GM18511 (cell line): ENCODE measurements around the gene HMCN1.
A peak's percentile ranks its signal among the peaks of the same experiment; 100 is the strongest.
"Not testable (repeated sequence)": the region's sequence is repeated elsewhere in the genome, so short reads cannot be mapped to it uniquely, and the experiment has no call there.

ENCODE experiments used
- ATAC-seq: cut with Tn5 transposase; IDR thresholded peaks from one replicate; pipeline ENCODE4 v1.9.1; 2021; ENCODE audit warnings: mild to moderate bottlenecking, moderate library complexity; ENCODE audit not compliant: unreplicated experiment

Gene HMCN1

DNA sequence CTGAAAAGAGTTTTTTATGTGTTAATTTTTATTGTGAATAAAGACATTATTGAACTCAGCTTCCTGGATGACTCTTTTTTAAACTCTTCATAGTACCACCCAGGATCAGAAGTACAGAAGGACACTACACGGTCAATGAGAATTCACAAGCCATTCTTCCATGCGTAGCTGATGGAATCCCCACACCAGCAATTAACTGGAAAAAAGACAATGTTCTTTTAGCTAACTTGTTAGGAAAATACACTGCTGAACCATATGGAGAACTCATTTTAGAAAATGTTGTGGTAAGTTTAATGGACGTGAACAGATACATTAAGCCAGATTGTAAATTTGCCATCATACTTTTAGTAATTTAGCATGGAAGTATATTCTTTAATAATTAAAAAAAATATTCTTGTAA is 391.3 kb downstream of the HMCN1 start:
- no peak for ATAC-seq

DNA sequence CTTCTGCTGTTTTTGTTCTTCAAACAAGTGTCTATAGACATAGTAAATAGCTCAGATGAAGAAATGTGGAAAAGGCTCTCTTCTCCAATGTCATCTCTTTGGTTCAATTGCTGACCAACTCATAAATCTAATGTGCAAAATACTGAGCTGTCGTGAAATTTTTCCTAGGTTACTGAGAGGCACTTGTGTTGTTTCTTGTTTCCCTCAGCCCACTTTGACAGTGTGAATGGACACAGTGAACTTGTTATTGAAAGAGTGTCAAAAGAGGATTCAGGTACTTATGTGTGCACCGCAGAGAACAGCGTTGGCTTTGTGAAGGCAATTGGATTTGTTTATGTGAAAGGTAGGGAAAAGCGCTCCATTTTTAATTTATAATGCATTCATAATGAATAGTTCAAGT is 395.6 kb downstream of the HMCN1 start:
- no peak for ATAC-seq

DNA sequence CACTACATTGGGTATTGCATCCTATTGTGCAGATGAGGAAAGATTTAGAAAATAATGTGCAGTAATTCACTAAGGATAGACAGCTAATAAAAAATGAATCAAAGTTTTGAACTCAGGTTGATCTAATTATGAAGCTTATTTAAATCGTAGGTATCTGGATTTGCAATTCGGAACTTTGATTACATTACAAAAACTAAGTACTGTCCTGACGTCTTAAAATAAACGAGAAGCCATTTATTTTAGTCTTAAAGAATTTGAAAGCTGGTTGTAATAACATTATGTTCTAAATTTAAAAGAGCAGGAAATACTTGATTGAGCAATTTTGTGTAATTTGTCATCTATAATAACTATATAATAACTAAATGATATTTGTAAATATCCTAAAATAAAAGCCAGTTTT is 404.9 kb downstream of the HMCN1 start:
- no peak for ATAC-seq

DNA sequence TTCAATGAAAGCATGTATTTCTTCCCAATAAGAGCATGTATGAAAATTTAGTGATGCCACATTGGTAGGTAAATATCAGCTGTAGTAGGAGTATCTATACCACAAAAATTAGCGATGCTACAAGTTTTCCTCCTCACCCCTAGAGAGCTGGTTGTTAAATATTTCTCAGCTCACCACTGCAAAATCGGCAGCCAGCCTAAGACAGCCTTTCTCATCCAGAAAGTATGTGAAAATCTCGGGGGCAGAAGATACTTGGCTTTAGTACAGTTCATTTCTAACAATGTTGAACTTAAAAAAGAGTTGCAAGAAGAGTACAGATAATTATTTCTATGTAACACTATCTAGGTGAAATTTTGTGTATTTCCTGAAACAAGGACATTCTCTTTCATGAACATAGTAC is 405.5 kb downstream of the HMCN1 start:
- no peak for ATAC-seq

DNA sequence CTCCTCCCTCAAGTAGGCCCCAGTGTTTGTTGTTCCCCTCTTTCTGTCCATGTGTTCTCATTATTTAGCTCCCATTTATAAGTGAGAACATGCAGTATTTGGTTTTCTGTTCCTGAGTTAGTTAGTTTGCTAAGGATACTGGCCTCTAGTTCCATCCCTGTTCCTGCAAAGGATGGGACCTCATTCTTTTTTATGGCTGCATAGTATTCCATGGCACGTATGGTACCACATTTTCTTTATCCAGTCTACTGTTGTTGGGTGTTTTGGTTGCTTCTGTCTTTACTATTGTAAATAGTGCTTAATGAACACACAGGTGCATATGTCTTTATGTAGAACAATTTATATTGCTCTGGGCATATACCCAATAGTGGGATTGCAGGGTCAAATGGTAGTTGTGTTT is 408.0 kb downstream of the HMCN1 start:
- no peak for ATAC-seq

DNA sequence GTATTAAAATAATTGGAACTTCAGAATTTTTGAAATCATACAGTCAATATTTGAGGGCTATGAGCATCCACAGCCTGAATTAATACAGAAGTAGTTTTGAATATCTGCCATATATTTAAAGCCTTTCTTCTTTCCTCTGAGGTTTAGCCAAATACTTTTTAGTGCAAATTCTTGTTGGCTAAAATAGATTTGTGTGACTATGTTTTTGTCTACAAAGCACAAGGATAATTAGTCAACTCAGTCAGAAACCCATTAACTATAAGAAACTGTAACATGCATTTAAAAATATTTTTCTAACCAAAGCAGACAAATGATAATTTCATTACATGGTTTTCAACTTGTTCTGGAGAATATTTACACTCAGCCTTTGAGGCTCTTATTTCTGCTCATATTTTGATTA is 408.7 kb downstream of the HMCN1 start:
- ATAC-seq = no peak

DNA sequence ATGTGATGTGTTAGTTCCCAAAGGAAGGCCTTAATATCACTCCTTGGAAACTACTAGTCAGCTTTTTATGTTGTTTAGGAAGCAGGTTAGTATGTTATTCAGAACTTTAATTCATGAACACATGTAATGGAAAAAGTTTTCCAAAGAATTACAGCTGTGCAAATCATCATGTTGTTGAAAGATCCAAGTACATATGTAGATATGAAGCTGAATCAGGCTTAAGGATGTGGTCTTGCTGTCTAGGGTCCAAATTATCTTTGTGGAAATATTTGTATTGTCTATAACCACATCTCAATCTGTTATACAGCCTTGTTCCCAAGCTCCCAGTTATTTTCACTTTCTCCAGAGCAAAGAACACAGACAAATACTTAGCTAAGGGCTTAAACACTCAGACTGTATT is 409.3 kb downstream of the HMCN1 start:
- ATAC-seq = no peak

DNA sequence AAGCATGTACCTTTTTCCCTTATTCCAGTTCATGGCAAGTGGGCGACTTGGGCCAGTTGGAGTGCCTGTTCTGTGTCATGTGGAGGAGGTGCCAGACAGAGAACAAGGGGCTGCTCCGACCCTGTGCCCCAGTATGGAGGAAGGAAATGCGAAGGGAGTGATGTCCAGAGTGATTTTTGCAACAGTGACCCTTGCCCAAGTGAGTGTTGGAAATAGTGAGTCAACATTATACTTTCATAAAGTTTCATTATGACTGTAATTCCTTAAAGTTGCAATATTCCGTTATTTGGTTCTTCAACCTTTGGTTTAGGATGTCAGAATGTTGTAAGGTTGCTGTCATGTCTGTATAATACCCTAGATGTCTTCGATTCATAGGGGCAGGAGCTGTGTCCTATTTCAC is 410.3 kb downstream of the HMCN1 start:
- no peak for ATAC-seq

DNA sequence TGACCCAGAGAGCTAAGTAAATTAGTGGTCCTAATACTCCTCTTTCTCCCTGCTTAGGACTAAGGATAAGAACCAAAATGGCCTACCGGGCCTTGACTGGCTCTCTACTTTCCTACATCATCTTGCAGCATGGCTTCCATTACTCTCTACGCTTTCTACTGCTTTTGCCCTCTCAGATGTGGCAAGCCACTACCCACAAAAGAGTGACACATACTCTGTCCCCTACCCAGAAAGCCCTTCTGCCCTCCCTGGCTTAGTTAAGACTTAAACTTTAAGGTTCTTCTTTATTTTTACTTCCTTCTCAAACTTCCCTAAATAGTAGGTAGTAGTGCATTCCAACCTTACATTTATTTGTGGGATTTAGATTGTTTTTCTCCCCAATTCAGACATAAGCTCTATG is 412.8 kb downstream of the HMCN1 start:
- no peak for ATAC-seq

DNA sequence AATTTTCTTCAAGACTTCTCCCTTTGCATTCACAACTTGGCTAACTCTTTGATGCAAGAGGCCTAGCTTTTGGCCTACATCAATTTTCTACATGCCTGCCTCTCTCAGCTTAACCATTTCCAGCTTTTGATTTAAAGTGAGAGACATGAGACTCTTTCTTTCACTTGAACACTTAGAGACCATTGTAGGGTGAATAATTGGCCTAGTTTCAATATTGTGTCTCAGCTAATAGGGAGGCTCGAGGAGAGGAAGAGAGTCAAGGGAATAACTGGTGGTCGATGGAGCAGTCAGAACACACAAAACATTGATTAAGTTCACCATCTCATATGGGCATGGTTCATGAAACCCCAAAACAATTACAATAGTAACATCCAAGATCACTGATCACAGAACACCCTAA is 415.4 kb downstream of the HMCN1 start:
- no peak for ATAC-seq

DNA sequence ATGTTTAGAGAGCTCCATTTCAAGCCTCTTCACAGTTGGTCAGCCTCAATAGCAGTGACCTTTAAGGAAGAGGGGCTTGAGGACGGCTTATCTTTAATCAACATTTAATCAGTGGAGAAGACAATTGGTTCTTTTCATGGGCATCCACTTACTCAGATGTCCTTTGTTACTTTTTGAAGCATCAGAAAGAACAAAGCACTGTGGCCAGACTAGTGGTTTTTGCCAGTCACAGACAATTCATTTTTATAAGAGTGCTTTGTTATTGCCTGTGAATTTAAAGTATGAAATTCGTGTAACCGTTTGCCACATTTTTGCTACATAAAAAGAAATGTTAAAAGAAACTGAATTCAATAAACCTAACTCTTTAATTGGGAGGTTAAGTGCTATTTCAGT is 418.0 kb downstream of the HMCN1 start:
- no peak for ATAC-seq

DNA sequence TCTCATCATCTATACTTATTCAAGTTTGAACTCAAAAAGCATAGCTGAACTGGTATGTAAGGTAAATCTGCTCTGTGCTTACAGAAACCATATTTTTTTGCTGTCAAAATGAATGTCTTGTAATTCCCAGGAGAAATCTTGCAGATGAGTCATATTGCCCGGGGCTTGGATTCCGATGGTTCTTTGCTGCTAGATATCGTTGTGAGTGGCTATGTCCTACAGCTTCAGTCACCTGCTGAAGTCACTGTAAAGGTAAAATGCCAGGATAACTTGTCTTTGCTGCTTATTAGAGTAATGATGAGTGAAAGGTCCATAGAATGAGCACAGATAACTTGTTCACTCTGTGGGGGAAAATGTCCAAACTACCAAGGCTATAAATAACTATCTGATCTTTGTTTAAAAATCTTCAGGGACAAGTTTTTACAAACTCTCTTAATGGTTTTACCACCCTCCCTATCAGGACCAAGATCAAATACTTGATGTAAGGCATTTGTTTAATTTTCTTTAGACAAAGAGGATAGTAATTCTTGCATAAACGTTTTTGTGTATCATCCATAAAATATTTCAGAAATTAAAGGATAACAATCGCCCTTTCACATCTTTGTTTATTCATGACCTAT is 418.5 kb downstream of the HMCN1 start:
- no peak for ATAC-seq

DNA sequence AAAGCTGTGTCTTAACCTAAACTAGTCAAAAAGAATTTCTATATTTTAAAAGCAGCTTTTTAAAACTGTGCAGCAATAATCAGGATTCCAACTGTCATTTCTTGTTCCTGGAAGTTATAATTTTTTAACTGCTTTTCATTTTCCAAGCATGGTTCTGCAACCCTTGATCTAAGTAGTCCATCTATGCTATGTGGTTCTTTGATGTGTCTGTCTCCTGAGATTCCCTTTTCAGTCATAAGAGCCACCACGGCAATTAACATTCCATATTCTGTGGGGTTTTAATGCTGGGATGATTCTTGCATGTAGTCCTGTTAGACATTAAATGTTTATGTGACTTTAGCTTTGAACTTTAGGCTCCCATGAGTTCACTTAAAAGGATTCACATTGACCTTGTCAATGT is 420.5 kb downstream of the HMCN1 start:
- no peak for ATAC-seq

DNA sequence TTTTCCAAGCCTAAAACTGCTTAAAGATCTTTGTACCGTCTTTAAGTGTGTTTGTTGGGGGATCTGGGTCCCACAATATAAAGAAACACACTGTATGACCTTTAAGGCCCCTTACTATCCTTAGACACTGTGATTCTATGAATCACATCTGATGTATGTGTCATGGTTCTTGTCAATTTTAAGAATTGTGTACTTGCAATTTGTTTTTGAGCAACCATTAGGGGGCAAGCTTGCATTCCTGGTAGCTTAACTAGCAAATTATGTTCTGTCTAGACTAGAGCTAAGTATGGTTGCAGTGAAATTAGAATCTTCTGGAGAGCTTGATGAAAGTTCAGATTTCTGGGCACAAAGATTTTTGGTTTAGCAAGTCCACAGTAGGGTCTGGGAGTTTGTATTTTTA is 421.4 kb downstream of the HMCN1 start:
- ATAC-seq = peak; percentile 95

DNA sequence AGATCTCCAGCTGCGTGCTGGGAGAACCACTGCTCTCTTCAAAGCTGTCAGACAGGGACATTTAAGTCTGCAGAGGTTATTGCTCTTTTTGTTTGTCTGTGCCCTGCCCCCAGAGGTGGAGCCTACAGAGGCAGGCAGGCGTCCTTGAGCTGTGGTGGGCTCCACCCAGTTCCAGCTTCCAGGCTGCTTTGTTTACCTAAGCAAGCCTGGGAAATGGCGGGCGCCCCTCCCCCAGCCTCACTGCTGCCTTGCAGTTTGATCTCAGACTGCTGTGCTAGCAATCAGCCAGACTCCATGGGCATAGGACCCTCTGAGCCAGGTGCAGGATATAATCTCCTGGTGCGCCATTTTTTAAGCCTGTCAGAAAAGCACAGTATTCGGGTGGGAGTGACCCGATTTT is 428.7 kb downstream of the HMCN1 start:
- ATAC-seq = not testable (repeated sequence)

DNA sequence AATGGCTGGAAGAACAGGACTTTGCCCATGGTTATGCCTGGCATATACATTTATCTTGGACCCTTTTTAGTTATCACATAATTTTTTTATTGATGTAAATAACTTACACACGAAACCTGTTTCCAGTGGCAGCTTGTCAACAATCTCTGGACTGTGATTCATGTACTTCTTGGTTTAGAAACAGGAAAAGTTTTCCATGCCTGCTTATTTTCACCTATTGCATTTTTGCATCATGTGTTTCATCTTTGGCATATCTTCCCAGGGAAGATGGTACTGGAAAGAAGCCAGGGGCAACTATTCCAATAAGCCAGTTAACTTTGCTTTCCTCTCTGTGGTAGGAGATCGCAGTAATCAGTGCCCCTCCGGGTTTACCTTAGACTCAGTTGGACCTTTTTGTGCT is 430.6 kb downstream of the HMCN1 start:
- ATAC-seq = no peak

DNA sequence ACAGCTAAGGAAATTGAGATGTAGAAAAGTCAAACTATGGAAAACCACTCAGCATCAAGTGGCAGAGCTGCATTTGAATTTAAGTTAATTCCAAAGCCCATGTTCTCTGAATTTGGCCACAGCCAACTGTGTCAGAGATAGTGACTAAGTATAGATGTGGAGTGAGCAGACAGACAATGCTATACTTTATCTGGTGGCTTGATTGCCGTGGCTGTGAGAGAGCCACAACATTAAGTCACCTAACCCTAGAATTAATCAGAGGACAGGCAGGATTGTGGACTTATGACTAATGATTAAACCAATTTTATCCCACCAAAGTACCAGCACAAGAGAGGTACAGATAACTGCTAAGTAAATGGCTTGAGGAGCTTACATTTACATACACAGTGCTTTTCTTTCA is 431.1 kb downstream of the HMCN1 start:
- ATAC-seq = no peak

DNA sequence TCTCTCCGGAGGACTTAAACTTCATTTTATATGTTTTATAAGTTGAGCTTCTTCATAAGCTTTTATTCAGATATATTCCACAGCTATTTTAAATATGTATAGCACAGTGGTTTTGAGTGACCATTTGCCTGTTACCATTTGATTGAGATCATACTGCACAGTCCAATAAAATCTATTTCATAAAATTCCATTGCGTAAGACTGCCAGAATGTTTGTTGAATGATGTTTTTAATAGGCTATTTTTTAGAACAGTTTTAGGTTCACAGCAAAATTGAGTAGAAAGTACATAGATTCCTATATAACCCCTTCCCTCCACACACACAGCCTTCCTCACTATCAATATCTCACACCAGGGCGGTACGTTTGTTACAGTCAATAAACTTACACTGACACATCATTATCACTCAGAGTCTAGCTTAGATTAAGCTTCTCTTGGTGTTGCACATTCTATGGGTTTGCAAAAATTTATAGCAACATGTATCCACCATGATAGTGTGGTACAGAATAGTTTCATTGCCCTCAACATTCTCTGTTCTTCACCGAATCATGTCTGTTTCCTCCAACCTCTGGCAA is 433.0 kb downstream of the HMCN1 start:
- no peak for ATAC-seq

DNA sequence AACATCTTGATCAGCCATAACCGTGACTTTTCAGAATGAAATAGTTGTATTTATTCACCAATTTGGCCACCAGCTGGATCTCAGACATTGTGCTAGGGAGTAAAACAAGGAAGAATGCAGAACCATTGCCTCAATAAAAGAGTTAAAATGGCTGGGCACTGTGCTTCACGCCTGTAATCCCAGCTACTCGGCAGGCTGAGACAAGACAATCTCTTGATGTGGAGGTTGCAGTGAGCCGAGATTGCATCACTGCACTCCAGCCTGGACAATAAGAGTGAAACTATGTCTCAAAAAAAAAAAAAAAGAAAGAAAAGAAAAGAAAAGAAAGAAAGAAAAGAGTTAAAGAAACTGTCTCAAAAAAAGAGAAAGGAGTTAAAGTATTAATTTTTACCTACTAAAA is 441.4 kb downstream of the HMCN1 start:
- ATAC-seq = no peak

DNA sequence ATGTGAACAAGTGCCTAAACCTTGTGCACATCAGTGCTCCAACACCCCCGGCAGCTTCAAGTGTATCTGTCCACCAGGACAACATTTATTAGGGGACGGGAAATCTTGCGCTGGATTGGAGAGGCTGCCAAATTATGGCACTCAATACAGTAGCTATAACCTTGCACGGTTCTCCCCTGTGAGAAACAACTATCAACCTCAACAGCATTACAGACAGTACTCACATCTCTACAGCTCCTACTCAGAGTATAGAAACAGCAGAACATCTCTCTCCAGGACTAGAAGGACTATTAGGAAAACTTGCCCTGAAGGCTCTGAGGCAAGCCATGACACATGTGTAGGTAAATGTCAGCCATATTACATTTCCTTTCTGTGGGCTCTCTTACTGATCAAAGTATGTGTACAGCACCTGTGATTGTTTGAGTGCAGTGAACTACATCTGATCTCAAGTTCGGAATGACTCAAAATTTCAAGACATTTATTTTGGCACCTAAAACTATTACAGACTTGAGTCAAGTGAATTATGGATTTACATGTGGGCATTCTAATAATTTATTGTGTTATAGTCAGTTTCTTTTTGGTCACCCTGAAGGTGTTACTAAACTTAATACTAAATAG is 444.3 kb downstream of the HMCN1 start:
- ATAC-seq = peak; percentile 54

DNA sequence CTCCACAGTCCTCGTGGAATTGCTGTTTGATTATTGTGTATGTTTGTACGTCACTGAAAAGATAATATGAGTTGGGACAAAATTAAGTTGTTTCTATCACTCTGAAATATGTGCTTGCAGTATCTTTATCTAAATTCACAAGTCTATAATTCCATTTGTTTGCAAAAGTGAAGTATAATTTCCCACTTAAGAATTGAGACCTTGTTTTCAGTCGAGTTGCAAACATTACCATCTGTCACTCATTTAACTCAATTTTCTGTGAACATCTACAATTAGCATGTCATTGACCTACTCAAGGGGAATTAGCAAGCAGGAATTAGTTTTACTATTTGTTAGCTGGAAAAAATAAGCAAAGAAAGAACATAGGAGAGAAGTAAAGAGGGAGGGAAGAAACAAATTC is 445.0 kb downstream of the HMCN1 start:
- no peak for ATAC-seq

DNA sequence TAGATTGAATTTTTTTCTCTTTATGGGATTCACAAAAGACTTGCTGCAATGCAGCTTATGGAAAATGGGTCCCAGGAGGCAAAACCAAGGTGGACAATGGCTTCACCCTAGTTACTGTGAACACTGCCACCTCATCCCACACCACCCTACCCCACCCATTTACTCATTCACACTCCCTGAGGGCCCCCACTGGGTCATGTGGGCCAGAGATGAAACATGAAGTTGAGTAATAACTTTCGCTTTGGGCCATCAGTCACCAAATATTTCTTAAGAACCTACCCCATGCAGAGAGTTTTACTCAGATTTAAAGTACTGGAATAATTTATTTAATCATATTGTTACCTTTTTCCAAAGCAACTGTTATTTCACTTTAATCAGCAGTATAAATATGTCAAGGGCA is 449.0 kb downstream of the HMCN1 start:
- peak; percentile 53 for ATAC-seq
